Measurements from ENCODE around the gene U2AF1L4. TPM values are rescaled to one million over a fixed set of nuclear protein-coding genes. Genes with fewer than 3 reads are reported as not detected.

The U2AF1L4 gene
- total and polyA plus RNA-seq, 2 of the 4 experiments (the other 2 are of a cell fraction) = 6.1 to 15.0 TPM

DNA sequence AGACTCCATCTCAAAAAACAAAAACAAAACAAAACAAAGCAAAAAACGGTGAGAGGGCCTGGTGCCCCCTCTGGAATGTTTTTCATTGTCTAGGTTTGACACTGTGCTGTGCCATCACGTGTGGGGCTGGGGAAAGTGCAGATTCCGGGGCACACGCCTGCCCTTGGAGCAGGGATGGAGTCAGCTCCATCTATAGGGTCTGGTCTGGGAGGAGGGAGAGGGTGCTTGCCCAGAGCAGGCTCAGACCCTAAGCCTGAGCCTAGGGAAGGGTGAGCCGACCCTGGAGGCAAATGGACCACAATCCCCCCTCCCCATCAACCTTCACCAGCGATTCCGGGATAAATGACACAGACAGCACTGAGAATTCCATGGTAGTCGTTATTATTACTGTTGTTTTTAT is 51.8 kb downstream of the U2AF1L4 start:
- no peak overlapping the region for H4K91ac ChIP-seq (ENCODE audit: insufficient read depth, low read depth, low read length)
- H4K8ac ChIP-seq (ENCODE audit: low read depth in 2 of 2, low read length in 2 of 2) = no peak overlapping the region
- H3K4ac ChIP-seq (ENCODE audit: low read depth, low read length) = no peak overlapping the region
- no peak overlapping the region for H3K56ac ChIP-seq (ENCODE audit: extremely low read depth, insufficient read depth, low read length)
- H3K9me3 ChIP-seq (ENCODE audit: control insufficient read depth, insufficient read depth, low read length) = no peaks in the 10 kb centered on the region
- H2AFZ ChIP-seq (replicated peaks; ENCODE audit: low read length, poor library complexity) = no peak overlapping the region
- H3K4me3 ChIP-seq (ENCODE audit: insufficient read depth, low read depth, low read length) = no peak overlapping the region
- dilution Hi-C loops (cut with HindIII; ENCODE audit: low sequenced_read_pairs, unreplicated experiment) = no loop called here
- POLR2A ChIA-PET (ENCODE audit: unreplicated experiment) = no interaction called here
- H3K36me3 ChIP-seq (ENCODE audit: control insufficient read depth, insufficient read depth, low read length) = no peaks in the 10 kb centered on the region
- H2AK9ac ChIP-seq (replicated peaks; ENCODE audit: low read depth, low read length, poor library complexity) = no peak overlapping the region
- no TSS peak for BruUV-seq (replicated peaks)
- H3K27me3 ChIP-seq (ENCODE audit: control insufficient read depth, insufficient read depth, low read length) = peaks cover 2% of the 10 kb centered on the region; the same call in 1 of the 2 replicates
- no peaks in the 10 kb centered on the region for H3K79me1 ChIP-seq (ENCODE audit: low read depth in 1 of 2, low read length in 2 of 2)
- TF ChIP-seq NFE2L2 (IDR thresholded peaks at IDR 0.05; ENCODE audit: low read depth, low read length) (no peak), RAD21 (IDR thresholded peaks at IDR 0.05; ENCODE audit: low read length) (no peak), CHD1 (IDR thresholded peaks at IDR 0.05; ENCODE audit: low read depth, low read length) (no peak), CEBPB (IDR thresholded peaks at IDR 0.05; ENCODE audit: low read depth, low read length) (no peak), MXI1 (IDR thresholded peaks at IDR 0.05; ENCODE audit: borderline replicate concordance, low read depth, low read length) (no peak), SMC3 (IDR thresholded peaks at IDR 0.05; ENCODE audit: low read depth, low read length) (no peak), RFX5 (IDR thresholded peaks at IDR 0.05; ENCODE audit: low read depth, low read length) (no peak), POLR2A (IDR thresholded peaks at IDR 0.05; ENCODE audit: low read depth, low read length) (no peak), FOS (IDR thresholded peaks at IDR 0.05; ENCODE audit: low read depth, low read length) (no peak), MAFK (IDR thresholded peaks at IDR 0.05; ENCODE audit: low read depth, low read length) (no peak), BHLHE40 (IDR thresholded peaks at IDR 0.05; ENCODE audit: low read depth, low read length) (no peak), RCOR1 (IDR thresholded peaks at IDR 0.05; ENCODE audit: insufficient replicate concordance, low read length) (no peak), MAZ (IDR thresholded peaks at IDR 0.05; ENCODE audit: borderline replicate concordance, low read depth, low read length) (no peak)
- TF ChIP-seq, protein P1, sequence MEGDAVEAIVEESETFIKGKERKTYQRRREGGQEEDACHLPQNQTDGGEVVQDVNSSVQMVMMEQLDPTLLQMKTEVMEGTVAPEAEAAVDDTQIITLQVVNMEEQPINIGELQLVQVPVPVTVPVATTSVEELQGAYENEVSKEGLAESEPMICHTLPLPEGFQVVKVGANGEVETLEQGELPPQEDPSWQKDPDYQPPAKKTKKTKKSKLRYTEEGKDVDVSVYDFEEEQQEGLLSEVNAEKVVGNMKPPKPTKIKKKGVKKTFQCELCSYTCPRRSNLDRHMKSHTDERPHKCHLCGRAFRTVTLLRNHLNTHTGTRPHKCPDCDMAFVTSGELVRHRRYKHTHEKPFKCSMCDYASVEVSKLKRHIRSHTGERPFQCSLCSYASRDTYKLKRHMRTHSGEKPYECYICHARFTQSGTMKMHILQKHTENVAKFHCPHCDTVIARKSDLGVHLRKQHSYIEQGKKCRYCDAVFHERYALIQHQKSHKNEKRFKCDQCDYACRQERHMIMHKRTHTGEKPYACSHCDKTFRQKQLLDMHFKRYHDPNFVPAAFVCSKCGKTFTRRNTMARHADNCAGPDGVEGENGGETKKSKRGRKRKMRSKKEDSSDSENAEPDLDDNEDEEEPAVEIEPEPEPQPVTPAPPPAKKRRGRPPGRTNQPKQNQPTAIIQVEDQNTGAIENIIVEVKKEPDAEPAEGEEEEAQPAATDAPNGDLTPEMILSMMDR (conservative IDR thresholded peaks at IDR 0.05; ENCODE audit: low read depth, low read length) = no peak
- TF ChIP-seq, protein P2, sequence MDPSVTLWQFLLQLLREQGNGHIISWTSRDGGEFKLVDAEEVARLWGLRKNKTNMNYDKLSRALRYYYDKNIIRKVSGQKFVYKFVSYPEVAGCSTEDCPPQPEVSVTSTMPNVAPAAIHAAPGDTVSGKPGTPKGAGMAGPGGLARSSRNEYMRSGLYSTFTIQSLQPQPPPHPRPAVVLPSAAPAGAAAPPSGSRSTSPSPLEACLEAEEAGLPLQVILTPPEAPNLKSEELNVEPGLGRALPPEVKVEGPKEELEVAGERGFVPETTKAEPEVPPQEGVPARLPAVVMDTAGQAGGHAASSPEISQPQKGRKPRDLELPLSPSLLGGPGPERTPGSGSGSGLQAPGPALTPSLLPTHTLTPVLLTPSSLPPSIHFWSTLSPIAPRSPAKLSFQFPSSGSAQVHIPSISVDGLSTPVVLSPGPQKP (IDR thresholded peaks at IDR 0.05; ENCODE audit: borderline replicate concordance, low read depth, low read length) = no peak
- TF ChIP-seq, protein P3, sequence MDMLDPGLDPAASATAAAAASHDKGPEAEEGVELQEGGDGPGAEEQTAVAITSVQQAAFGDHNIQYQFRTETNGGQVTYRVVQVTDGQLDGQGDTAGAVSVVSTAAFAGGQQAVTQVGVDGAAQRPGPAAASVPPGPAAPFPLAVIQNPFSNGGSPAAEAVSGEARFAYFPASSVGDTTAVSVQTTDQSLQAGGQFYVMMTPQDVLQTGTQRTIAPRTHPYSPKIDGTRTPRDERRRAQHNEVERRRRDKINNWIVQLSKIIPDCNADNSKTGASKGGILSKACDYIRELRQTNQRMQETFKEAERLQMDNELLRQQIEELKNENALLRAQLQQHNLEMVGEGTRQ (IDR thresholded peaks at IDR 0.05; ENCODE audit: low read depth, low read length) = no peak
- no peak for DNase-seq
- H2BK20ac ChIP-seq (ENCODE audit: low read depth, low read length) = no peak overlapping the region
- no CpG with 5 or more reads among the region's 8 CpGs for whole genome bisulfite sequencing, 2 experiments (ENCODE audit: extremely low coverage in 2 of 2, insufficient read length in 1 of 2)
- no peaks in the 10 kb centered on the region for H3K9me1 ChIP-seq (ENCODE audit: insufficient read depth, low read length)
- ATAC-seq (ENCODE audit: low read depth) = no peak
- H3K27ac ChIP-seq (ENCODE audit: insufficient read depth, low read length) = no peak overlapping the region
- no peaks in the 10 kb centered on the region for H4K20me1 ChIP-seq (ENCODE audit: insufficient read depth, low read length)
- H3K18ac ChIP-seq (ENCODE audit: low read depth, low read length) = no peak overlapping the region
- H3K4me2 ChIP-seq (ENCODE audit: low read depth, low read length) = no peak overlapping the region
- peaks cover 3% of the 10 kb centered on the region; the same call in 1 of the 2 replicates for H3K4me1 ChIP-seq (ENCODE audit: control insufficient read depth, insufficient read depth, low read length)
- no peak overlapping the region for H3K9ac ChIP-seq (ENCODE audit: low read depth, low read length)
- CTCF ChIA-PET = interaction anchor here (1.1 to 1.3 kb wide), 2 partner anchors 9 to 126 kb away, joined by 3 read pairs; no protein-coding TSS in a partner anchor
- H3K23ac ChIP-seq (ENCODE audit: low read depth, low read length) = no peak overlapping the region
- no peak overlapping the region for H2AK5ac ChIP-seq (ENCODE audit: low read depth, low read length)
- in situ Hi-C loops (cut with MboI; ENCODE audit: low sequenced_read_pairs) = no loop called here
- intact Hi-C loops (cut with micrococcal nuclease) = loop anchor here (1.0 kb wide), 1 partner anchor 24 kb away; no protein-coding TSS in a partner anchor
- H2BK15ac ChIP-seq (ENCODE audit: low read depth, low read length) = no peak overlapping the region
- no peak overlapping the region for H3K14ac ChIP-seq (replicated peaks; ENCODE audit: low read depth, low read length)
- no peak overlapping the region for H4K5ac ChIP-seq (ENCODE audit: low read depth, low read length)
- no peak overlapping the region for H2BK5ac ChIP-seq (ENCODE audit: low read depth, low read length, poor library complexity, severe bottlenecking)
- H2BK120ac ChIP-seq (ENCODE audit: low read depth, low read length) = no peak overlapping the region
